Adrenal gland (tissue), 12 donors: ENCODE results near the gene STPG4. TPM values are rescaled to one million over a fixed set of nuclear protein-coding genes. Genes with fewer than 3 reads are reported as not detected.

Source experiments
- DNase-seq, 7 donors: peaks; one replicate each; pipeline ENCODE4 v3.0.0-alpha.2; 2019 to 2020
- H3K27ac ChIP-seq, 5 donors: fragments of 200-600 bp; sonication (generic) in 4 of 5; 1 replicate in 3 of 5; 2 replicates in 2 of 5; pipeline versions ENCODE4 v1.5.1 to v1.8.0; 2016 to 2020; ENCODE audit warnings: mild to moderate bottlenecking in 1 of 5
- H3K27me3 ChIP-seq: fragments of 200-600 bp; 2 replicates; pipeline ENCODE4 v1.8.0; 2021
- H3K36me3 ChIP-seq, 2 donors: fragments of 200-600 bp; replicated peaks in 1 of 2; 1 replicate in 1 of 2; 2 replicates in 1 of 2; pipeline versions ENCODE4 v1.5.1 to v1.8.0; 2018 to 2022
- H3K4me1 ChIP-seq, 2 donors: fragments of 200-600 bp; replicated peaks in 1 of 2; 1 replicate in 1 of 2; 2 replicates in 1 of 2; pipeline versions ENCODE4 v1.5.1 to v1.8.0; 2018 to 2021
- H3K4me3 ChIP-seq, 4 donors: fragments of 200-600 bp; sonication (generic) in 3 of 4; one replicate each; pipeline ENCODE4 v1.5.1; 2016 to 2018
- H3K9me3 ChIP-seq, 3 donors: fragments of 200-600 bp; sonication (generic) in 1 of 3; replicated peaks in 1 of 3; 1 replicate in 2 of 3; 2 replicates in 1 of 3; pipeline versions ENCODE4 v1.5.1 to v1.8.0; 2016 to 2021
- POLR2A ChIP-seq, 2 donors: fragments of 450-650 bp; IDR thresholded peaks; one replicate each; pipeline ENCODE4 v1.6.1; 2017; ENCODE audit warnings: antibody characterized with exemption in 2 of 2, mild to moderate bottlenecking in 2 of 2, moderate library complexity in 1 of 2
- WGBS, 4 donors: extraction: QIAGEN DNeasy Blood & Tissue Kit in 2 of 4; methylation state at CpG; one replicate each; pipeline versions ENCODE4 v1.1.5 to v1.1.7; 2013 to 2017; 5-methylcytosine and 5-hydroxymethylcytosine counted together
- intact Hi-C, 2 donors: fragments of 100-400 bp; cut with DNase I; formaldehyde crosslinking; loops; one replicate each; pipeline versions ENCODE4 v1.14.1 to v1.15.0; 2022 to 2023
- polyA plus RNA-seq, 3 donors: library from polyadenylated mRNA; stranded (reverse); fragments of 200-250 nt in 2 of 3; fragments of 350-450 nt in 1 of 3; fragmentation: Illumina TruSeq in 1 of 3; extraction: RNeasy Lipid Tissue Mini Kit (QIAGEN cat#74804) in 1 of 3; gene quantifications; one replicate each; pipeline ENCODE4 v1.2.3, GENCODE V29; 2013 to 2014
- total RNA-seq, 9 donors: library from RNA; depleted of rRNA in 4 of 9; stranded (reverse); fragments of >200 nt in 4 of 9; fragments of 120-200 nt in 1 of 9; fragmentation: NEBNext Ultra II Directional in 1 of 9; extraction: Animal tissue kit (Norgen Biotek cat#: 25700) in 1 of 9; gene quantifications; one replicate each; pipeline versions ENCODE4 v1.1.0 to v1.2.4, GENCODE V29; 2013 to 2023
- TF ChIP-seq, protein P1 (sequence below), 6 experiments: fragments of 450-650 bp in 4 of 6; fragments of 200-600 bp in 2 of 6; sonication (generic) in 1 of 6; IDR thresholded peaks; 1 replicate in 5 of 6; 2 replicates in 1 of 6; pipeline versions ENCODE4 v1.5.1 to v1.8.0; 2016 to 2021; ENCODE audit warnings: antibody characterized with exemption in 6 of 6, mild to moderate bottlenecking in 2 of 6, moderate library complexity in 1 of 6
- donor health status: healthy with polysubstance abuse.
- donor health status: Bipolar disorder and iron deficiency.
- donor health status: DM: yes; HTN: yes; CAD: no.
- donor health status: DM: no; HTN: no; CAD: no.
- donor health status: DM: no; HTN: no; CAD: no.
- donor health status: DM: yes; HTN: yes; CAD: no.

STPG4 gene
- total and polyA plus RNA-seq, 12 donors: 0.24 to 0.28 TPM; not detected in 10

DNA sequence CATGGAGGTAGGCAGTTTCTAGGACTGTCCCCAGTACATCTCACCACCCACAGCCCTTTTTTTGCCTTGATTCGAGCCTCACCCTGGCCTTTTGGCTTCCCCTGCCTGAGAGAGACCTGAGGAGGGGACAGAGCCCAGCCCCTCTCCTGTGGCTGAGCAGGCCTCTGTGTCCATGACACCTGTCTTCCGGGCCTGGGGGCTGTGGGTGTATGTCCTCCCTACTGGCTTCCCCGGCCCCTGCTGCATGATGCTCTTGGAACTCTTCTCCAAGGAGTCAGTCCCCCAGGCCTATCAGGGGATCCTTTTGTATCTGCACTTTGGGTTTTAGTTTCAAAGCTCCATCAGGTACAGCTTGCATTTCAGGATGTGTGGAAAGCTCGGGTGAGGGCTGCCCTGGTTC, 80.4 kb downstream of the STPG4 start:
- H3K27ac ChIP-seq: peak overlapping the region in 2 of 5 donors; percentile 86 to 89
- DNase-seq: no peak
- no peaks in the 10 kb centered on the region for H3K27me3 ChIP-seq
- no peak for TF ChIP-seq POLR2A (IDR thresholded peaks at IDR 0.05)
- TF ChIP-seq, protein P1, sequence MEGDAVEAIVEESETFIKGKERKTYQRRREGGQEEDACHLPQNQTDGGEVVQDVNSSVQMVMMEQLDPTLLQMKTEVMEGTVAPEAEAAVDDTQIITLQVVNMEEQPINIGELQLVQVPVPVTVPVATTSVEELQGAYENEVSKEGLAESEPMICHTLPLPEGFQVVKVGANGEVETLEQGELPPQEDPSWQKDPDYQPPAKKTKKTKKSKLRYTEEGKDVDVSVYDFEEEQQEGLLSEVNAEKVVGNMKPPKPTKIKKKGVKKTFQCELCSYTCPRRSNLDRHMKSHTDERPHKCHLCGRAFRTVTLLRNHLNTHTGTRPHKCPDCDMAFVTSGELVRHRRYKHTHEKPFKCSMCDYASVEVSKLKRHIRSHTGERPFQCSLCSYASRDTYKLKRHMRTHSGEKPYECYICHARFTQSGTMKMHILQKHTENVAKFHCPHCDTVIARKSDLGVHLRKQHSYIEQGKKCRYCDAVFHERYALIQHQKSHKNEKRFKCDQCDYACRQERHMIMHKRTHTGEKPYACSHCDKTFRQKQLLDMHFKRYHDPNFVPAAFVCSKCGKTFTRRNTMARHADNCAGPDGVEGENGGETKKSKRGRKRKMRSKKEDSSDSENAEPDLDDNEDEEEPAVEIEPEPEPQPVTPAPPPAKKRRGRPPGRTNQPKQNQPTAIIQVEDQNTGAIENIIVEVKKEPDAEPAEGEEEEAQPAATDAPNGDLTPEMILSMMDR (IDR thresholded peaks at IDR 0.05): no peak
- no peak overlapping the region for H3K4me3 ChIP-seq
- H3K9me3 ChIP-seq: no peaks in the 10 kb centered on the region
- H3K36me3 ChIP-seq: no peaks in the 10 kb centered on the region
- intact Hi-C loops: no loop called here
- peaks cover 17 to 84% of the 10 kb centered on the region in 2 donors for H3K4me1 ChIP-seq
- 85 to 96% (median 94%) methylated on average over 3 to 4 of the region's 4 CpGs for WGBS, 4 donors

DNA sequence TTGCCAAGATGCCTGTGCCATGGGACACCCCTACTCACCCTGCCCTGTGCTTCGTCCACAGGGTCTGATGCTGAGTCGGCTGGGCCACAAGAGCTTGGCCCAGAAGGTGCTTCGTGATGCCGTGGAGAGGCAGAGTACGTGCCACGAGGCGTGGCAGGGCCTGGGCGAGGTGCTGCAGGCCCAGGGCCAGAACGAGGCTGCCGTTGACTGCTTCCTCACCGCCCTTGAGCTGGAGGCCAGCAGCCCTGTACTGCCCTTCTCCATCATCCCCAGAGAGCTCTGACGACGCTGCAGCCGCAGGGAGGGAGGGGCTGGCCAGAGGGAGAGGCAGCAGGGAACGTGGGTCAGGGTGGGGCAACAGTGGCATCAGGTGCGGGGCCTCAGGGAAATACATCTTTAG, 81.5 kb downstream of the STPG4 start:
- H3K27me3 ChIP-seq: no peaks in the 10 kb centered on the region
- H3K4me1 ChIP-seq: peaks cover 25 to 86% of the 10 kb centered on the region in 2 donors
- TF ChIP-seq, protein P1 (IDR thresholded peaks at IDR 0.05): no peak
- no peak for TF ChIP-seq POLR2A (IDR thresholded peaks at IDR 0.05)
- no peak for DNase-seq
- H3K27ac ChIP-seq: peak overlapping the region in 4 of 5 donors; percentile 72 to 89 (median 81)
- intact Hi-C loops: no loop called here
- H3K36me3 ChIP-seq: no peaks in the 10 kb centered on the region
- no peak overlapping the region for H3K4me3 ChIP-seq
- 52 to 78% (median 74%) methylated on average over 6 to 16 of the region's 16 CpGs for WGBS, 4 donors
- no peaks in the 10 kb centered on the region for H3K9me3 ChIP-seq

DNA sequence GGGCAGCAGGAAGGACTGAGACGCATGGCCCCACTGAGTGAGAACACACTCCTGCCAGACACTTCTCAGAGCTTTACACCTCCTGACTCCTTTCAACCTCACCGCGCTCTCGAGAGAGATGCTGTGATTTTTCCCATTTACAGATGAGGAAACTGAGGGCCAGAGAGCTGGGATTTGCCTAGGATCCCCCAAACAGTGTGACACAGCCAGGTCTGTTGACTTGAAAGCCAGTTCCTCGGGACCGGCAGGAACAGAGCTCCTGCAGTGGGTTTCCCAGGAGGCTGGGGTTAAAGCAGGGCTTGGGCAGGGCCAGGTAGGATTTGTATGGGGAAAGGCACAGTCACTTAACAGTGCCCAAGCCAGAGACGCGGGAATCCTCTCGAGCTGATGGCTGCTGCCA, 81.9 kb downstream of the STPG4 start:
- H3K36me3 ChIP-seq: no peaks in the 10 kb centered on the region
- H3K27ac ChIP-seq: peak overlapping the region; percentile 3 to 89 (median 76)
- no peak for TF ChIP-seq POLR2A (IDR thresholded peaks at IDR 0.05)
- TF ChIP-seq, protein P1 (IDR thresholded peaks at IDR 0.05): no peak
- peaks cover 29 to 88% of the 10 kb centered on the region in 2 donors for H3K4me1 ChIP-seq
- WGBS, 4 donors: 81 to 91% (median 86%) methylated on average over 6 to 9 of the region's 9 CpGs
- H3K4me3 ChIP-seq: no peak overlapping the region
- intact Hi-C loops: no loop called here
- no peaks in the 10 kb centered on the region for H3K9me3 ChIP-seq
- no peaks in the 10 kb centered on the region for H3K27me3 ChIP-seq
- DNase-seq: no peak

DNA sequence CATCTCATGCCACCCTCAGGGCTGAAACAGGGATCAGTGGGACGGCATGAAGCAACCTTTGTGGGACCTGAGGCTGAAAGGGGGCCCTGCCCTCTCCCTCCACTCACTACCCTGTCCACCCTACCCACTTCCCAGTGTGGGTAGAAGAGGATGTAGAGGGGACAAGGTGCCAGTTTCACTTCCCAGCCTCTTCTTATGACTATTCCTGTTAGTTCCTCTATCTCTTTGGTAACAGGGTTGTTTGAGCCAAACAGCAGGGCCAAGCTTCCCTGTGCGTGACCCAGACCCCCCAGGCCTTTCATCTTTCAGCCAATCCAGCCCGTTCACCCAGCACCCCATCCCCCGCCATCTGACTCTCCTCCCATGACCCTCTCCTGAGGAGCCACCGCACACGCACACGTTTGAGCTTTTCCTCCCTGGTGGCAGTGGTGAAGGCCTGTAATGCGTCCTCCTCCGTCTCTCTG, 82.3 kb downstream of the STPG4 start:
- 58 to 70% (median 69%) methylated on average over 9 of the region's 9 CpGs for WGBS, 4 donors
- Histone ChIP-seq H3K36me3 (no peaks in the 10 kb centered on the region), H3K27me3 (no peaks in the 10 kb centered on the region), H3K4me1 (peaks cover 33 to 93% of the 10 kb centered on the region in 2 donors), H3K4me3 (no peak overlapping the region), H3K9me3 (no peaks in the 10 kb centered on the region), H3K27ac (peak overlapping the region; percentile 3 to 89 (median 76))
- DNase-seq: peak in 5 of 7 donors; percentile 51 to 76 (median 68)
- TF ChIP-seq, protein P1 (IDR thresholded peaks at IDR 0.05): no peak
- TF ChIP-seq POLR2A (IDR thresholded peaks at IDR 0.05): no peak
- intact Hi-C loops: no loop called here
